ENCODE results near the gene ESPN.
"Not testable (repeated sequence)": the region's sequence is repeated elsewhere in the genome, so short reads cannot be mapped to it uniquely, and the experiment has no call there.

ESPN gene

GRCh38 chr1:6448749-6449631, 24.4 kb downstream of the ESPN start:
- FAIRE-seq = no peak

- FAIRE-seq = no peak
Observed at GRCh38 chr1:6450005-6450450, 25.5 kb downstream of the ESPN start.

DNA sequence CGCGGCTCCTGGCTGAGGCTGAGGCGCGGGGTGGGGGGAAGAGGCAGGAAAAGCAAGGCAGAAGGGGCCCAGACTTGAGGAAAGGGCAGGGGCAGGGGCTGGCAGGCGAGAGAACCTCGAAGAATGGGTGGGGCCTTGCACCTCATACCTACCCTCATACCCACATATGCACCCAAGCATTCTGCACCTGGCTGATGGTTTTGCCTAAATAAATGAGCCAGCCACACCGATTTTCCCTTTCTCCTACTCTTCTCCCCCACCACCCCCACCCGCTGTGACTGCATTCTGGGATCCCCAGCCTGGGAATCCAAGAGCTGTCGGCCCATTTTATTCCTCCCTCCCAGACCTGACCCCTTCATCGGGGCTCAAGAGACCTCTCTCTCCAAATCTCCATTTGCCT, 25.9 kb downstream of the ESPN start:
- FAIRE-seq = not testable (repeated sequence)

DNA sequence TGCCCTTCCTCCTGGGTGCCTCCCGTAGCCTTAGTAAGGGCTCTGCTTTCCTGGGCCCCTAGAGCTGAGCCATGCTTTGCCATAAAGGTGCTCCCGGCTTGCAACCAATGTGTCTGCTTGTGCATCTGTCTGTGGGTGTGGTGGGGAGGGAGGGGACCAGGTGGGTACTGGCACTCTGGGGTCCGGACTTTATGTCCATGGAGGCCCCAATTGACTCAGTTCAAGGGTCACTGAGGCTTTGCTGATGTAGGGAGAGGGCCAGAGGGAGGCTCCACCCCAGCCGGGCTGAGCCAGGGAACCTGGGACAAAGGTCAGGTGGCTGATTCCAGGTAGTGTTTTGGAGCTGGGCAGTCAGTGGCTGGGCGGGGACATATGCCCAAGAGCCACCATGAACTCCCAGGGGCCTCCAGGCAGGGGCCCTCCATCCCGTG, 26.4 kb downstream of the ESPN start:
- FAIRE-seq = no peak

DNA sequence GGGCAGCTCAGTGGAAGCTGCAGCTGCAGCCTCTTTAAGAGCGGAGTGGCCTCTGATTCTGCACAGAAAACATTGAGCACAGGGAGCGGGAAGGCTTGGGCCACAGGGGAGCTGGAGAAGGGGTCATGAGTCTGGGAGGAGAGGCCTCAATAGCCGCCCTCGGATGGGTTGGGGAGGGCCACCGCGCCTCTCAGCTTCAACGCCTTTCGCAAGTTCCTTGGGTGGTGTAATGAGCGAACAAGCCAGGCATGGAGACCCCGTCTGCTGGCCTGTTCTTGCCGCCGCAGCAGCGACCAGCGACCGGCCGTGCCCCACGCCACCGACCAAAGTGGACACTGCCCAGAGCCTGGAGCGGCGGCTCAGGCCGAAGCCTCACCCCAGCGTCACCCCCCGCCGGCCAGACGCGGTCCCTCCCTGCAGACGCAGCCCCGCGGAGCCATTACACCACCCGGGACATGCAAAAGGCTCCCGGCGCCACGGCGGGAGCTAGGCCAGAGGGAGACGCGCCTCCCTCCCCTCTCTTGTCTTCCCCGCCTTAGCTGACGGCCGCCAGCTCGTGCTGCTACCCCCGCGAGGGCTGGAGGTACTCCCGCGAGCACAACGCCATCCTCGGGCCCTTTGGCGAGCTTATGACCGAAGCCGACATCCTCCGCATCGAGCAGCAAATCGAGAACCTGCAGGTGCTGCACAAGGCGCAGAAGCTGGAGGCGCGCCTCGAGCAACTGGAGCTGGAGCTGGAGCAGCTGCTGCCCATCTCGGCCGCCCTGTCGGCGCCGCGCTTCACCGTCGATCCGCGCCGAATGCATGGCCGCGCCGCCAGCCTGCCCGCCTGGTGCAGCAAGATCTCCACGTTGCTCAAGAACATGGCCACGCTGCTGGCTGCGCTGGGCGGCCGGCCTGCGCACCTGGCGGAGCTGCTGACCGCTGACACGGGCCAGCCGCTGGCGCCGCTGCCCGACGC, 29.6 kb downstream of the ESPN start:
- FAIRE-seq = not testable (repeated sequence)

DNA sequence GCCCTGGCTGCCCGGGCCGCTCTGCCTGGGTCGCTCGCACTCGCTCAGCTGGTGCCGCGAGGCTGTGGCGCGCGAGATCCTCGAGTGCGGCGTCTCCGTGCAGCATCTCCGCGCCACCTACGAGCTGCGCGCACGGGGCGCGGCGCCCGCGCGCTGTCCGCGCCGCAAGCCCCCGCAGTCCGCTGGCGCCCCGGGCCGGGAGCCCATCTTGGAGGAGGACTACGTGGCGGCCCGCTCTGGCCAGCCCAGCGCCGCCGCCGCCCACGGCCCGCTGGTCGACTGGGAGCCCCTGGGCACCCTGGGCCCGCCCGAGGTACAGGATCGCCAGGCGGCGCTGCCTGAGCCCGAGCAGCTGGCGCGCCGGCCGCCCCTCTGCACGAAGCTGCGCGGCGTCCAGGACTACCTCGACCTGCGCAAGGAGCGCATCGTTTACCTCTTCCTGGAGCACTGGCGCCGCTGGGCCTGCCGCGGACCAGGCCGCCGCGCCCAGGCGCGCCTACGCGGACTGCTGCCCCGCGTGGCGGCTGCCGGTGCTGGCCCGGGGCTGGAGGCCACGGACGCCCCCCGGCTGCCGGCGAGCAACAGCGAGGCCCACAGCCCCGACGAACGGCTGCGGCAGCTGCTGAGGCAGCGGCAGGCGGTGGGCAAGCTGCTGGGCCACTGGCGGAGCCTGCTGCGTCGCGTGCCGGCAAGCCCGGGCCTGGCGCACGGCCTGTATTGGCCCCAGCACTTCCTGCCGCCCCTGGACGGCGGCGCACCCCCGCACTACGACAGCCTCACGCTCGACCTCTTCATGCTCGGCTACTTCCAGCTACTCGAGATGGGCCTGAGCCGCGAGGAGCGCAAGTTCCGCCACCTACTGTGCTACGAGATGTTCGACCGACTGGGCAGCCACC, 30.5 kb downstream of the ESPN start:
- FAIRE-seq = no peak

DNA sequence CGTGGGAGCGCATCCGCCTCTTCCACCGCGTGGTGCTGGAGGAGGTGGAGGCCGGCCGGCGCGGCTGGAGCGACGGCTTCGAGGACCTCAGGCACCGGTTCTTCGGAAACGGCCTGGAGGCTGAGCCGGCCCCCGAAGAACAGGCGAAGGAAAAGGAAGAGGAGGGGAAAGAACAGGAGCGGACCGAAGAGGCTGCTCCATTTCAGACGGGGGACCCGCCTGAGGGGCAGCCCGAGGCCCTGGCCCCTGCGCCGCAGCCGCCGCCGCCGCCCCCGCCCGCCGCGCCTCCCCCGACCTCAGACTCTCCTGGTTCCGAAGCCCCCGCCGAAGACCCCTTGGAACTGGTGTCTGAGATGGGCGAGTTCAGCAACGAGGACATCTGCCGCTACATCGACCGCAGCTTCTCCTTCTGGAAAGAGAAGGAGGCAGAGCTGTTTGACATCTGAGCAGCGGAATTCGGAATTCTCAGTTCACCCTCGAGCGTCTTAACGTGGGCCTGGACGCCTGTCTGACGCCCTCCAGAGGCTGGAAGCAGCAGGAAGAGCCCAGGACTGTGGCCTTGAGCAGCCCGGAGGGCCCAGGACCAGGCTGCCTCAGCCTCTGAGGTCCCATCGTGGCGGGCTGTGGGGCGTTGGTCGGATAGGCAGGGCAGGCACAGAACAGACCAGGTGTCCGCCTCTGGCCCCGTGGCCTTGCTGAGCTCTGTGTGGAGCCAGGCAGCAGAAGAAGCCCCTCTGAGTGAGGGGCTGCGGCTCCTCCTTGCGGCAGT, 31.4 kb downstream of the ESPN start:
- not testable (repeated sequence) for FAIRE-seq

GRCh38 chr1:6456800-6457466, 32.4 kb downstream of the ESPN start:
- no peak for FAIRE-seq

GRCh38 chr1:6459850-6460265, 35.3 kb downstream of the ESPN start:
- no peak for FAIRE-seq

GRCh38 chr1:6460301-6461050, 35.9 kb downstream of the ESPN start:
- FAIRE-seq = no peak

DNA sequence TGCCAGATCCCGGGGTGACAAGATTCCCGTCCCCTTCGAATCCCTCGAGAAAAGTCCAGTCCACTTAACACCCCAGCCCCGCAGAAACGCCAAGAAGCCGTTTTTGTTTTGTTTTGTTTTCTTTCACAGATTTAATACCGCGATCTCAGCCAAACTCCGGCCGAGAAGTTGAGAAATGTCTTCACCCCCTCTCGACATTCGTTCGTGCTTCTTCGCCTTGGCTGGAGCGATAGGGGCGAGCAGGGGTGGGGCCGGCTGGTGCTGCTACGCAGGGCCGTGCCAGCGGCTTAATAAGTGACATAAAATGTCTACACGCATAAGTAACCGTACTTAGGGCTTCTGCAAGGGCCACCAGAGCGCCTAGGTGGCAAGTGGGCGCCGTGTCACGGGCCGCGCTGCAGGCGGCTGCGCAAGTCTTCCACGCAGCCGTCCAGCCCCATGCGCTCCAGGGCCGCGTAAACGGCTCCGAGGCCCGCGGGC, 36.5 kb downstream of the ESPN start:
- no peak for FAIRE-seq

- no peak for FAIRE-seq
Observed at GRCh38 chr1:6461538-6462411, 37.2 kb downstream of the ESPN start.

DNA sequence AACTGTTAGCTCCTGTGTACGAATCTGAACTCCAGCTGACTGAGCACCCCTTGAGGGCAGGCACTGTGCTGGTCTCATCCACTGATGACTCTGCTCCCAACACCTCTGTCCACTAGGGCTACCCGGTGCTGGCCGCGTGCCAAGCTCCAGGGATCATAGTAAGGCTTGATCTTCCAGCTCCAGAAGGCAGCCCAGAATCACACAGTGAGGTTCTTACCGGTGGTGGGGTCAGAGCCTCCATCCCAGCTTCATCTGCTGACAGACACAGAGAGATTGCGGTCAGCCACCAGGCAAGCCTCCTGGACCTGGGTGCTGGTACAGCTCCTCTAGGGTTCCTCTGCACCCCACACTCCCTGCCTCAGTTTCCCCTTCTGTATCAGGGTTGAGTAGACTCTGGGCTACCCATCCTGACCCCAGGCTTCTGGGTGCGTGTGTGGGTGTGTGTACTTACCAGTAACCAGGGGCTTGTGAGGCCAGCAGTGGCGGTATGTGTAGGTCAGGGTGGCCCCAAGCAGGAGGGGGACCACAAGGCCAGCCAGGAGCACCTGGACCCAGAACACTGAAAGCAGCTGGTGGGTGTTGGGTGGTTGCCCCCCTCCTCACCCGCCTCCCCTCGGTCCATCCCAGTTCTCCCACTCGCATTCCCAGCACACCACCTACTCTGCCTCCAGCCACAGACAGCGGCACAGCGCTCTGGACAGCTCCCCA, 38.0 kb downstream of the ESPN start:
- FAIRE-seq = no peak

GRCh38 chr1:6463120-6463412, 38.5 kb downstream of the ESPN start:
- FAIRE-seq = no peak

DNA sequence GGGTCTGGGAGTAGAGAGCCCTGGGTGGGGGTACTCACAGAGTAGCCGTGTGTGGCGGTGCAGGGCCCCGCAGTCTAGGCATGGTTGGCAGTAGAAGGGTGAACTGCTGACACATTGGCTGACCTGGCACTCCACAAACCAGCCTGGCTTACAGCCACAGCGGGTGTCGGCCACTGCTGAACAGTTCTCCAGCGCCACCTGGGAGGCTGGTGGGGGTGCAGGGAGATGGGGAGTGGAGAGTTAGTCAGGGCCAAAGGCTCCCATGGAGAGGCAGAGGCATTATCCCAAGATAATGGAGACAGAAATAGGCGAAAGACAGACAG, 39.9 kb downstream of the ESPN start:
- no peak for FAIRE-seq

DNA sequence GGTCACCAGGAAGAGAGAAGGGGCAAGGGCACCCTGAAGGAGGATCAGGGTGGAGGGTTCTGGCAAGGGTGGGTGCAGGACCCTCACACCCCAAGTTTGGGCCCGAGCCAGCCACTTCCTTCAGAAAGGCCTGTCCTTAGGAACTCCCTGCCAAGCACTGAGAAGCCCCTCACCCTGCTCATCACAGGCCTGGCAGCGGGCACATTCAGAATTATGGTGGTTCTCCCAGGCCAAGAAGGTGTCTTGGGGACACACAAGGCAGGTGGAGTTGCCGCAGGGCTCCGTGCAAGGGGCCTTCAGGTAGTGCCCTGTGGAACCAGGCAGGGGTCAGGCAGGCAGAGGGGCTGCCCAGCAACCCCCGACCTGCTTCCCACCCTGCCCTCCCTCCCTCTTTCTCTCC, 40.3 kb downstream of the ESPN start:
- FAIRE-seq = no peak

DNA sequence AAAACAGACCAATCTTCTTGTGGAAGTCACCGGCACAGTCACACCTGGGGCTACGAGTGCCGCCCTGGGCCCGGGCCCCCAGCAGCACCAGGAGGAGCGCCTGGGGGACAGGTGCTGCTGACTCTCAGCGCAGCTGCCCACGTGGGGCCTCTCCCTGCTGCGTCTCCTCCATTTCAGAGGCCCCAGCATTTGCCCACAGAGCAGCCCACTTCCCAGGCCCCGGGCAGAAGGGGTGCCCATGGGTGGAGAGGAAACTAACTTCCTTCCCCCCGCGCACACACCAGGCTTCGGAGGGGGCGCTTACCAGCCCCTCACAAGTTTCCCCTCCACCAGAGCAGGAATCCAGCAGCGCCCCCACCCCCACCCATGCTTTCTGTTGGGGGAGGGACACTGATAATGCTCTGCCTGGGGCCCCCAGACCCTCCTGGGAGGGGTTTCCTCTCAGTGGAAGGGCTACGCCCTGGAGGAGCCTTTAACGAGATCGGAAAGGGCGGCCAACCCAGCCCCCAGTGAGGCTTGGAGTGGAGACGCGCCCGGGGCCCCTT, 41.0 kb downstream of the ESPN start:
- FAIRE-seq = no peak

GRCh38 chr1:6466023-6466422, 41.4 kb downstream of the ESPN start, which contains the start of gene TNFRSF25:
TNFRSF25 (minus strand) TSS chr1:6466173; CDS start chr1:6466107, 66 bp downstream.
- no peak for FAIRE-seq

Measured in islet of Langerhans (tissue), 1 donor.